K562 (cell line): Measurements from ENCODE around the gene ABR. TPM values are rescaled to one million over a fixed set of nuclear protein-coding genes. Genes with fewer than 3 reads are reported as not detected.

ENCODE experiments used
- ATAC-seq: fragments of 200-7000 bp; cut with Tn5 transposase; 3 replicates; pipeline ENCODE4 v1.9.1; 2020; ENCODE audit warnings: moderate library complexity
- BruUV-seq: library from RNA; stranded (reverse); fragments of 400-500 nt; replicated peaks from 2 replicates; lab custom pipeline; 2021; lab: Mats Ljungman, UMichigan
- CTCF ChIA-PET: fragments of 300-600 bp; formaldehyde crosslinking; extraction: SDS; loops from one replicate; lab custom pipeline; 2021; ENCODE audit warnings: low intra/inter-chr PET ratio; lab: Yijun Ruan, JAX
- POLR2A ChIA-PET: fragments of 300-600, 350-650 bp; sonication (Branson Sonifier 250); formaldehyde crosslinking; extraction: SDS; loops from one replicate; lab custom pipeline; 2021; ENCODE audit warnings: antibody characterized with exemption, inconsistent platforms; lab: Yijun Ruan, JAX
- DNase-seq, 4 experiments: peaks; one replicate each; pipeline versions ENCODE4 v3.0.0 to v3.0.0-alpha.2; 2011 to 2018; ENCODE audit warnings: low spot score in 3 of 4, mixed read lengths in 3 of 4; ENCODE audit errors: extremely low read depth in 1 of 4
- FAIRE-seq: peaks from 2 replicates; lab custom pipeline; 2011; peaks lifted over from hg19 to GRCh38; lab: Jason Lieb, UNC
- H2AFZ ChIP-seq: 2 replicates; pipeline ENCODE4 v1.6.0; 2011; ENCODE audit warnings: low read depth, low read length, control low read depth, inconsistent platforms
- H3K27ac ChIP-seq: fragments of 200-600 bp; 3 replicates; pipeline ENCODE4 v1.8.0; 2011; ENCODE audit warnings: low read depth, mild to moderate bottlenecking, control low read depth, inconsistent platforms, low read length, moderate library complexity, mixed read lengths; ENCODE audit errors: extremely low read depth
- H3K27me3 ChIP-seq, 2 experiments: fragments of 300-600 bp in 1 of 2; 2 replicates in 1 of 2; 3 replicates in 1 of 2; pipeline versions ENCODE4 v1.6.0 to v1.8.0; 2011; ENCODE audit warnings: inconsistent platforms in 2 of 2, low read length in 2 of 2, mild to moderate bottlenecking in 1 of 2, mixed read lengths in 1 of 2, moderate library complexity in 1 of 2; ENCODE audit not compliant: control insufficient read depth in 2 of 2, insufficient read depth in 2 of 2
- H3K36me3 ChIP-seq: fragments of 300-600 bp; 3 replicates; pipeline ENCODE4 v1.8.0; 2011; ENCODE audit warnings: mild to moderate bottlenecking, low read length, inconsistent platforms; ENCODE audit not compliant: control insufficient read depth, insufficient read depth
- H3K4me1 ChIP-seq, 2 experiments: fragments of 200-600 bp in 1 of 2; replicated peaks in 1 of 2; 2 replicates in 1 of 2; 3 replicates in 1 of 2; pipeline versions ENCODE4 v1.5.1 to v1.8.0; 2011; ENCODE audit warnings: inconsistent platforms in 2 of 2, low read length in 2 of 2, mild to moderate bottlenecking in 1 of 2, mixed read lengths in 1 of 2, moderate library complexity in 1 of 2; ENCODE audit not compliant: control insufficient read depth in 2 of 2, insufficient read depth in 2 of 2
- H3K4me2 ChIP-seq: 2 replicates; pipeline ENCODE4 v1.6.1; 2011; ENCODE audit warnings: low read length, control low read depth, inconsistent platforms, mixed read lengths; ENCODE audit not compliant: insufficient read depth
- H3K4me3 ChIP-seq: fragments of 200-600 bp; sonication (generic), shearing (Covaris generic); 2 replicates; pipeline ENCODE4 v1.5.1; 2016; ENCODE audit warnings: control low read depth, inconsistent platforms
- H3K79me2 ChIP-seq: fragments of 200-600 bp; 3 replicates; pipeline ENCODE4 v1.8.0; 2011; ENCODE audit warnings: low read length, inconsistent platforms; ENCODE audit not compliant: control insufficient read depth, insufficient read depth
- H3K9ac ChIP-seq, 2 experiments: 2 replicates each; pipeline versions ENCODE4 v1.6.0 to v1.6.1; 2011; ENCODE audit warnings: low read depth in 2 of 2, low read length in 2 of 2, control low read depth in 1 of 2, inconsistent platforms in 1 of 2, mild to moderate bottlenecking in 1 of 2, mixed read lengths in 1 of 2; ENCODE audit not compliant: insufficient read depth in 1 of 2
- H3K9me1 ChIP-seq: one replicate; pipeline ENCODE4 v1.6.0; 2011; ENCODE audit warnings: inconsistent platforms, mild to moderate bottlenecking, low read length, moderate library complexity; ENCODE audit not compliant: control insufficient read depth, insufficient read depth
- H3K9me3 ChIP-seq: replicated peaks from 2 replicates; pipeline ENCODE4 v1.5.1; 2011; ENCODE audit warnings: low read depth, low read length, inconsistent platforms; ENCODE audit not compliant: control insufficient read depth, insufficient read depth
- H4K20me1 ChIP-seq: replicated peaks from 2 replicates; pipeline ENCODE4 v1.6.1; 2011; ENCODE audit warnings: low read length, inconsistent platforms, mixed read lengths; ENCODE audit not compliant: control insufficient read depth, insufficient read depth
- ATF7 ChIP-seq: fragments of 450-650 bp; IDR thresholded peaks from 2 replicates; pipeline ENCODE4 v1.7.1; 2014; ENCODE audit warnings: mild to moderate bottlenecking, moderate library complexity
- BHLHE40 ChIP-seq: IDR thresholded peaks from 2 replicates; pipeline ENCODE4 v1.6.1; 2011; ENCODE audit warnings: low read length, improper control_type of control experiment
- CBX1 ChIP-seq: sonication (generic); IDR thresholded peaks from 2 replicates; pipeline ENCODE4 v1.6.1; 2016; ENCODE audit warnings: antibody characterized with exemption, low read depth, mild to moderate bottlenecking
- RREB1 ChIP-seq: fragments of 250-450 bp; sonication (Bioruptor Pico); IDR thresholded peaks from 2 replicates; pipeline ENCODE4 v1.4.0; 2020
- ZNF263 ChIP-seq: sonication (generic); formaldehyde crosslinking; IDR thresholded peaks from 2 replicates; pipeline ENCODE4 v1.8.0; 2022; ENCODE audit warnings: mild to moderate bottlenecking, missing genetic modification reagents, borderline replicate concordance
- WGBS: fragments of 100-300 bp; shearing (Covaris generic); methylation state at CpG from one replicate; pipeline ENCODE4 v1.1.6; 2016; ENCODE audit warnings: low coverage, mixed read lengths; ENCODE audit not compliant: insufficient coverage; ENCODE audit errors: missing lambda C conversion rate; 5-methylcytosine and 5-hydroxymethylcytosine counted together
- in situ Hi-C: fragments of 300-500 bp; cut with MboI; formaldehyde crosslinking; loops from 4 replicates; pipeline ENCODE4 v1.15.0; 2018; ENCODE audit warnings: inconsistent platforms, mixed read lengths
- intact Hi-C: fragments of 100-400 bp; cut with micrococcal nuclease; formaldehyde crosslinking; loops from 2 replicates; pipeline ENCODE4 v1.14.2; 2022
- polyA plus RNA-seq, 8 experiments: library from polyadenylated mRNA; depleted of rRNA in 4 of 8; stranded (reverse) in 5 of 8; unstranded in 3 of 8; fragments of >200 nt; fragmentation: Nextera tagmentation in 2 of 8; fragmentation: Illumina TruSeq in 1 of 8; extraction: Ambion mirVana in 2 of 8; extraction: Trizol in 1 of 8; gene quantifications; 2 replicates each; pipeline versions ENCODE4 v1.2.1 to v1.2.3, GENCODE V29; 2011 to 2014; ENCODE audit warnings: inconsistent platforms in 1 of 8, missing spikeins in 1 of 8
- total RNA-seq, 7 experiments: library from RNA; depleted of rRNA in 6 of 7; stranded (reverse); fragments of >200 nt in 6 of 7; fragmentation: Illumina TruSeq in 2 of 7; extraction: Trizol in 2 of 7; gene quantifications; 2 replicates each; pipeline versions ENCODE4 v1.2.1 to v1.2.3, GENCODE V29; 2011 to 2021; ENCODE audit warnings: low replicate concordance in 1 of 7

The ABR gene
- total and polyA plus RNA-seq, 9 of the 15 experiments (the other 6 are each of a cell fraction or from before 2014, with no cell fraction given), result 0.07 to 1.6 (median 0.37) TPM; not detected in 1

GRCh38 chr17:1091900-1092299, 87.9 kb downstream of the ABR start (continued):
- no peak for TF ChIP-seq RREB1 (CRISPR knock-in tag)

DNA sequence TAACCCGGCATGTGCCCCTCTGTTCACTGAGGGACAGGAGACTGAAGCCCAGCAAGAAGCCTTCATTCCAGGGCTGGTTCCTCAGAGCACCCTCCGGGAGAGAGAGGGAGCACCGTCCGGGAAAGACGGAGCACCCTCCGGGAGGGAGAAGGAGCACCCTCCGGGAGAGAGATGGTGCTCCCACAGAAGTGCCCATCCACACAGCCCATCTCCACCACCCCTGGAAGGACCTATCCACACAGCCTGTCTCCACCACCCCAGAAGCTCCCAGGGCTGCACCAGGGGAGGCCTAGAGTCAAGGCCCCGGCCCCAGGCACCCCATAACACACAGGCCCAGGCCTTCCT, 88.6 kb downstream of the ABR start:
- TF ChIP-seq CBX1 (no peak), ATF7 (no peak), ZNF263 (CRISPR knock-in tag) (peak; percentile 96), BHLHE40 (no peak)
- 0% methylated on average over 2 of the region's 8 CpGs for WGBS
- H3K79me2 ChIP-seq, result no peaks in the 10 kb centered on the region
- CTCF ChIA-PET, result no interaction called here
- ATAC-seq, result no peak
- H2AFZ ChIP-seq, result no peak overlapping the region
- no peaks in the 10 kb centered on the region for H3K9me1 ChIP-seq
- H3K36me3 ChIP-seq, result no peaks in the 10 kb centered on the region
- H3K27ac ChIP-seq, result no peak overlapping the region
- no peak for FAIRE-seq
- BruUV-seq, result no TSS peak
- in situ Hi-C loops, result no loop called here
- 0 out of 2 replicates have a peak, but pooled peaks cover 5% of the 10 kb centered on the region for H4K20me1 ChIP-seq
- H3K4me3 ChIP-seq, result no peak overlapping the region
- no peak overlapping the region for H3K9ac ChIP-seq
- peaks cover 16 to 56% of the 10 kb centered on the region in 2 experiments; a peak in 4 of 5 replicates for H3K27me3 ChIP-seq
- no peak overlapping the region for H3K4me2 ChIP-seq
- no peak for DNase-seq
- intact Hi-C loops, result no loop called here
- POLR2A ChIA-PET, result no interaction called here
- H3K9me3 ChIP-seq, result no peaks in the 10 kb centered on the region
- H3K4me1 ChIP-seq, result peaks cover 0 to 12% of the 10 kb centered on the region in 2 experiments; a peak in 2 of 5 replicates
